GM21825 (cell line): Measurements from ENCODE around the gene METTL16.

Experiments
- ATAC-seq: cut with Tn5 transposase; IDR thresholded peaks from one replicate; pipeline ENCODE4 v1.9.1; 2021; ENCODE audit warnings: mild to moderate bottlenecking, moderate library complexity; ENCODE audit not compliant: unreplicated experiment

METTL16 gene

GRCh38 chr17:2397247-2398171 is 114.2 kb downstream of the METTL16 start:
- ATAC-seq, result no peak

GRCh38 chr17:2396568-2397246 is 115.0 kb downstream of the METTL16 start:
- peak; percentile 14 for ATAC-seq

GRCh38 chr17:2396192-2396567 is 115.5 kb downstream of the METTL16 start:
- ATAC-seq, result no peak

- ATAC-seq, result no peak
Measured at GRCh38 chr17:2395258-2396181, 116.2 kb downstream of the METTL16 start.

- no peak for ATAC-seq
Measured at GRCh38 chr17:2394775-2395201, 116.9 kb downstream of the METTL16 start.

- ATAC-seq, result no peak
Measured at GRCh38 chr17:2393954-2394749, 117.5 kb downstream of the METTL16 start.

GRCh38 chr17:2393174-2393953 is 118.3 kb downstream of the METTL16 start:
- ATAC-seq, result peak; percentile 33

GRCh38 chr17:2392252-2393173 is 119.2 kb downstream of the METTL16 start:
- peak; percentile 46 for ATAC-seq

- ATAC-seq, result no peak
Measured at GRCh38 chr17:2391597-2392251, 120.0 kb downstream of the METTL16 start.

- ATAC-seq, result no peak
Measured at GRCh38 chr17:2390199-2390836, 121.4 kb downstream of the METTL16 start.

- no peak for ATAC-seq
Measured at GRCh38 chr17:2388683-2389055, 123.0 kb downstream of the METTL16 start.

- ATAC-seq, result no peak
Measured at GRCh38 chr17:2388020-2388682, 123.5 kb downstream of the METTL16 start.

- ATAC-seq, result no peak
Measured at GRCh38 chr17:2387086-2388019, 124.3 kb downstream of the METTL16 start.

GRCh38 chr17:2386400-2387085 is 125.1 kb downstream of the METTL16 start:
- no peak for ATAC-seq
